LNCAP (cell line): ENCODE results near the gene SCN2A.
A peak's percentile ranks its signal among the peaks of the same experiment; 100 is the strongest.

Source experiments
- TF ChIP-seq, protein P1 (sequence below): fragments of 450-650 bp; IDR thresholded peaks from 2 replicates; pipeline ENCODE4 v1.5.1; 2017; ENCODE audit warnings: mild to moderate bottlenecking

SCN2A gene

DNA sequence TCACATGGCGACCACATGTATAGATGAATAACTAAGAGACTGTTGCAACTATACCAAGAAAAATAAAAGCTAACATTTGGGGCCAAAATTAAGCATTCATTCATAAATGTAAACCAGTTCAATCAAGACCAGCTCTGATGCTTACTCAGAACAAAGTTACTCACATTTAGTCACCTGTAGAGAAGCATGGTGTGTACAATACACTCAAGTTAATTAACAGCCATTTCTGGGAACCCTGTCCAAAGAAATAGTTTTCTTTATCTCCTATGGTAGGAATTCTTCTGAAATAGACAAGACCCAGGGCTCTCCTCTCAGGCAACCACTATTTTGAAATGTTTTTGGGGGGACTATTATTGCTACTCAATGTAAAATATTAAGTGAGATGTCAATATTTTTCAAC, 37.0 kb upstream of the SCN2A start:
- TF ChIP-seq, protein P1, sequence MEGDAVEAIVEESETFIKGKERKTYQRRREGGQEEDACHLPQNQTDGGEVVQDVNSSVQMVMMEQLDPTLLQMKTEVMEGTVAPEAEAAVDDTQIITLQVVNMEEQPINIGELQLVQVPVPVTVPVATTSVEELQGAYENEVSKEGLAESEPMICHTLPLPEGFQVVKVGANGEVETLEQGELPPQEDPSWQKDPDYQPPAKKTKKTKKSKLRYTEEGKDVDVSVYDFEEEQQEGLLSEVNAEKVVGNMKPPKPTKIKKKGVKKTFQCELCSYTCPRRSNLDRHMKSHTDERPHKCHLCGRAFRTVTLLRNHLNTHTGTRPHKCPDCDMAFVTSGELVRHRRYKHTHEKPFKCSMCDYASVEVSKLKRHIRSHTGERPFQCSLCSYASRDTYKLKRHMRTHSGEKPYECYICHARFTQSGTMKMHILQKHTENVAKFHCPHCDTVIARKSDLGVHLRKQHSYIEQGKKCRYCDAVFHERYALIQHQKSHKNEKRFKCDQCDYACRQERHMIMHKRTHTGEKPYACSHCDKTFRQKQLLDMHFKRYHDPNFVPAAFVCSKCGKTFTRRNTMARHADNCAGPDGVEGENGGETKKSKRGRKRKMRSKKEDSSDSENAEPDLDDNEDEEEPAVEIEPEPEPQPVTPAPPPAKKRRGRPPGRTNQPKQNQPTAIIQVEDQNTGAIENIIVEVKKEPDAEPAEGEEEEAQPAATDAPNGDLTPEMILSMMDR, result no peak

- TF ChIP-seq, protein P1, result peak; percentile 65
Measured at GRCh38 chr2:165203689-165204559, 35.3 kb upstream of the SCN2A start, which contains the start of gene SCN3A. SCN3A (minus strand) TSS chr2:165204050; CDS start chr2:165176394, 27,656 bp downstream.

GRCh38 chr2:165205865-165206264, 33.3 kb upstream of the SCN2A start:
- TF ChIP-seq, protein P1, result no peak

- TF ChIP-seq, protein P1, result no peak
Measured at GRCh38 chr2:165208094-165208493, 31.1 kb upstream of the SCN2A start.

- TF ChIP-seq, protein P1, result no peak
Measured at GRCh38 chr2:165214093-165214492, 25.1 kb upstream of the SCN2A start.

DNA sequence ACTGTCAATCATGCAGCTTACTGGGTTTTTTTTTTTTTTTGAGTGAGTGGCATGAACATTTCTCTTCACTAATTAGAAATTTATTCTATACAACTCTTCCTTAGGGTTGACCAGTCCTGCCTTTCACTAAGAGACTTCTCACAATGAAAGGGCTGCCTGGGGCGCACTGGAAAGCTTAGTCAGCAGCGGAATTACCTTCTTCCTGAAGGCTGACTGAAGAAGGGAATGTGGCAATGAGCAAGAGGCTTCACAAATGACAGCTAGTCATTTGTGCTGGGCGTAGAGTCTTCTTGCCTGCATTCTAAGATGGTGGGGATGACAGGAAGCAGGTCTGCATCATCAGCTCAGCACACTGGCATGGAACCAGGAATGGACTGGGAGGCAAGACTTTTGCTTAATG, 19.7 kb upstream of the SCN2A start:
- TF ChIP-seq, protein P1, result no peak

DNA sequence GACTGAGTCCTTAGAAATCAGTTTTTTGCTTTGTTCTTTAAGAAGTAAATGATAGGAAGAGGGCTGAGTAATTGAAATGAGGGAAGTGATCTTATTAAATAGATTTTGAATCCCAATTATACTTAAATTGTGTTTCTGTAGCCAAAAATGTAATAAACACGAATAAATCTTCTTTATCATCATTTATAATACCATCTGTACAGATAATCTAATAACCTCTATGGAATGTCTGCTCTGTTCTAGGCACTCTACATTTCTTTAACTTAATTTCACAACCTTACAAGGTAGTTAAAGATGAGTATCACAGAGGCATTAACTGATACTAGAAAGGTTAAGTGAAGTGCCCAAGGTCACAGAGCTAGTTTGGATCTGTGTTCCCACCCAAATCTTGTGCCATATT, 14.3 kb upstream of the SCN2A start:
- TF ChIP-seq, protein P1, result no peak
